ENCODE data around the gene MDGA2.

GRCh38 chr14:47195582-47195981, 479.8 kb downstream of the MDGA2 start:
- TF ChIP-seq, protein P1, sequence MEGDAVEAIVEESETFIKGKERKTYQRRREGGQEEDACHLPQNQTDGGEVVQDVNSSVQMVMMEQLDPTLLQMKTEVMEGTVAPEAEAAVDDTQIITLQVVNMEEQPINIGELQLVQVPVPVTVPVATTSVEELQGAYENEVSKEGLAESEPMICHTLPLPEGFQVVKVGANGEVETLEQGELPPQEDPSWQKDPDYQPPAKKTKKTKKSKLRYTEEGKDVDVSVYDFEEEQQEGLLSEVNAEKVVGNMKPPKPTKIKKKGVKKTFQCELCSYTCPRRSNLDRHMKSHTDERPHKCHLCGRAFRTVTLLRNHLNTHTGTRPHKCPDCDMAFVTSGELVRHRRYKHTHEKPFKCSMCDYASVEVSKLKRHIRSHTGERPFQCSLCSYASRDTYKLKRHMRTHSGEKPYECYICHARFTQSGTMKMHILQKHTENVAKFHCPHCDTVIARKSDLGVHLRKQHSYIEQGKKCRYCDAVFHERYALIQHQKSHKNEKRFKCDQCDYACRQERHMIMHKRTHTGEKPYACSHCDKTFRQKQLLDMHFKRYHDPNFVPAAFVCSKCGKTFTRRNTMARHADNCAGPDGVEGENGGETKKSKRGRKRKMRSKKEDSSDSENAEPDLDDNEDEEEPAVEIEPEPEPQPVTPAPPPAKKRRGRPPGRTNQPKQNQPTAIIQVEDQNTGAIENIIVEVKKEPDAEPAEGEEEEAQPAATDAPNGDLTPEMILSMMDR (IDR thresholded peaks at IDR 0.05): no peak
- no peak for TF ChIP-seq POLR2A (IDR thresholded peaks at IDR 0.05)

Data from heart left ventricle (tissue), 13 donors.